Loucy (cell line): ENCODE results near the gene TMEM117.

Experiments
- H2AFZ ChIP-seq: fragments of 200-600 bp; sonication (generic); 2 replicates; pipeline ENCODE4 v1.6.0; 2016; ENCODE audit warnings: antibody characterized with exemption, mild to moderate bottlenecking, low read length, moderate library complexity
- H3F3A ChIP-seq: fragments of 200-600 bp; 2 replicates; pipeline ENCODE4 v1.6.0; 2016; ENCODE audit warnings: antibody characterized with exemption, low read depth, mild to moderate bottlenecking
- H3K27me3 ChIP-seq: fragments of 200-600 bp; sonication (generic); 2 replicates; pipeline ENCODE4 v1.6.1; 2014; ENCODE audit warnings: low read length, mild to moderate bottlenecking; ENCODE audit not compliant: insufficient read depth, poor library complexity, severe bottlenecking
- H3K36me3 ChIP-seq: fragments of 200-600 bp; sonication (generic); 2 replicates; pipeline ENCODE4 v1.6.1; 2016; ENCODE audit warnings: low read length; ENCODE audit not compliant: insufficient read depth
- H3K4me1 ChIP-seq: fragments of 200-600 bp; sonication (generic); 2 replicates; pipeline ENCODE4 v1.5.1; 2014; ENCODE audit warnings: low read length, mild to moderate bottlenecking; ENCODE audit not compliant: insufficient read depth, poor library complexity, severe bottlenecking
- H3K4me2 ChIP-seq: fragments of 200-600 bp; sonication (generic); 2 replicates; pipeline ENCODE4 v1.6.0; 2014; ENCODE audit warnings: antibody characterized with exemption, low read length, low read depth, mild to moderate bottlenecking; ENCODE audit not compliant: poor library complexity, severe bottlenecking
- H3K4me3 ChIP-seq: fragments of 200-600 bp; sonication (generic); 2 replicates; pipeline ENCODE4 v1.5.1; 2014; ENCODE audit warnings: low read length, mild to moderate bottlenecking, mixed read lengths; ENCODE audit not compliant: poor library complexity, severe bottlenecking
- H3K79me2 ChIP-seq: fragments of 200-600 bp; sonication (generic); 2 replicates; pipeline ENCODE4 v1.6.1; 2014; ENCODE audit warnings: low read length; ENCODE audit not compliant: insufficient read depth
- H3K9ac ChIP-seq: fragments of 200-600 bp; sonication (generic); 2 replicates; pipeline ENCODE4 v1.6.0; 2014; ENCODE audit warnings: mild to moderate bottlenecking, low read depth, low read length, moderate library complexity; ENCODE audit not compliant: poor library complexity, severe bottlenecking
- H3K9me2 ChIP-seq: fragments of 200-600 bp; sonication (generic); replicated peaks from 2 replicates; pipeline ENCODE4 v1.6.1; 2016; ENCODE audit warnings: low read depth, low read length, mixed read lengths
- H3K9me3 ChIP-seq: fragments of 200-600 bp; sonication (generic); 2 replicates; pipeline ENCODE4 v1.6.1; 2014; ENCODE audit warnings: mild to moderate bottlenecking, antibody characterized with exemption, low read length, low read depth; ENCODE audit not compliant: insufficient read depth
- H4K20me1 ChIP-seq: fragments of 200-600 bp; sonication (generic); 2 replicates; pipeline ENCODE4 v1.6.0; 2014; ENCODE audit warnings: antibody characterized with exemption, low read length, mild to moderate bottlenecking; ENCODE audit not compliant: insufficient read depth, poor library complexity, severe bottlenecking
- CTCF ChIP-seq: fragments of 200-600 bp; sonication (generic); conservative IDR thresholded peaks from 2 replicates; pipeline ENCODE4 v1.5.1; 2014; ENCODE audit warnings: mild to moderate bottlenecking, antibody characterized with exemption, low read length
- EZH2phosphoT487 ChIP-seq: fragments of 200-600 bp; IDR thresholded peaks from 2 replicates; pipeline ENCODE4 v1.6.1; 2018; ENCODE audit warnings: antibody characterized with exemption, mild to moderate bottlenecking, moderate library complexity, borderline replicate concordance

Gene TMEM117

GRCh38 chr12:44063671-44064070 lies 227.8 kb downstream of the TMEM117 start:
- no peak overlapping the region for H3K9ac ChIP-seq
- no peaks in the 10 kb centered on the region for H3F3A ChIP-seq
- H3K4me3 ChIP-seq, result no peak overlapping the region
- H3K36me3 ChIP-seq, result no peaks in the 10 kb centered on the region
- no peaks in the 10 kb centered on the region for H3K27me3 ChIP-seq
- no peaks in the 10 kb centered on the region for H3K4me1 ChIP-seq
- H3K9me3 ChIP-seq, result no peaks in the 10 kb centered on the region
- H3K79me2 ChIP-seq, result no peaks in the 10 kb centered on the region
- H3K4me2 ChIP-seq, result no peak overlapping the region
- no peak overlapping the region for H2AFZ ChIP-seq
- H3K9me2 ChIP-seq, result no peaks in the 10 kb centered on the region
- TF ChIP-seq EZH2phosphoT487 (no peak), CTCF (no peak)
- no peaks in the 10 kb centered on the region for H4K20me1 ChIP-seq

- Histone ChIP-seq H3K9me2 (no peaks in the 10 kb centered on the region), H3F3A (no peaks in the 10 kb centered on the region), H4K20me1 (no peaks in the 10 kb centered on the region), H3K9ac (no peak overlapping the region), H2AFZ (no peak overlapping the region), H3K9me3 (no peaks in the 10 kb centered on the region), H3K4me2 (no peak overlapping the region), H3K79me2 (no peaks in the 10 kb centered on the region), H3K36me3 (no peaks in the 10 kb centered on the region), H3K4me3 (no peak overlapping the region), H3K4me1 (no peaks in the 10 kb centered on the region), H3K27me3 (no peaks in the 10 kb centered on the region)
- no peak for TF ChIP-seq EZH2phosphoT487
- TF ChIP-seq CTCF, result no peak
Observed at GRCh38 chr12:44076871-44077270, 241.0 kb downstream of the TMEM117 start.

- Histone ChIP-seq H3K4me2 (no peak overlapping the region), H3K36me3 (no peaks in the 10 kb centered on the region), H4K20me1 (no peaks in the 10 kb centered on the region), H2AFZ (no peak overlapping the region), H3K9me2 (no peaks in the 10 kb centered on the region), H3K79me2 (no peaks in the 10 kb centered on the region), H3K4me1 (no peaks in the 10 kb centered on the region), H3K9ac (no peak overlapping the region), H3K27me3 (no peaks in the 10 kb centered on the region), H3K9me3 (no peaks in the 10 kb centered on the region), H3F3A (no peaks in the 10 kb centered on the region), H3K4me3 (no peak overlapping the region)
- no peak for TF ChIP-seq CTCF
- TF ChIP-seq EZH2phosphoT487, result no peak
Observed at GRCh38 chr12:44077294-44077693, 241.4 kb downstream of the TMEM117 start.
